ENCODE results near the gene PACRG.

GRCh38 chr6:163169521-163169920 is 441.7 kb downstream of the PACRG start:
- no peak for TF ChIP-seq CTCF (optimal IDR thresholded peaks at IDR 0.05 in 1 of 3, IDR thresholded peaks at IDR 0.05 in 1 of 3, conservative IDR thresholded peaks at IDR 0.05 in 1 of 3; ENCODE audit: extremely low read depth in 1 of 3, insufficient read depth in 2 of 3, low read length in 3 of 3)
- no peak for TF ChIP-seq EZH2 (IDR thresholded peaks at IDR 0.05; ENCODE audit: low read length)
